Endothelial cell of umbilical vein (primary cell): ENCODE results near the gene CRACR2A.

Experiments
- CTCF ChIP-seq, 2 donors: IDR thresholded peaks; 1 replicate in 1 of 2; 2 replicates in 1 of 2; pipeline ENCODE4 v1.5.1; 2011; ENCODE audit warnings: low read length in 2 of 2, mild to moderate bottlenecking in 2 of 2, moderate library complexity in 2 of 2, control low read depth in 1 of 2, inconsistent platforms in 1 of 2, low read depth in 1 of 2; ENCODE audit not compliant: insufficient read depth in 1 of 2; ENCODE audit errors: extremely low read depth in 1 of 2
- JUN ChIP-seq: IDR thresholded peaks from 2 replicates; pipeline ENCODE4 v1.6.1; 2011; ENCODE audit warnings: borderline replicate concordance, low read depth; ENCODE audit not compliant: insufficient read length, insufficient read depth
- MAX ChIP-seq: IDR thresholded peaks from 2 replicates; pipeline ENCODE4 v1.6.1; 2011; ENCODE audit not compliant: insufficient read depth, insufficient read length
- POLR2A ChIP-seq: IDR thresholded peaks from 2 replicates; pipeline ENCODE4 v1.6.1; 2012; ENCODE audit warnings: low read depth, mild to moderate bottlenecking, control low read depth, low read length
- POLR2AphosphoS5 ChIP-seq: IDR thresholded peaks from 2 replicates; pipeline ENCODE4 v1.6.1; 2012; ENCODE audit warnings: low read depth, mild to moderate bottlenecking, control low read depth, low read length, moderate library complexity; ENCODE audit not compliant: insufficient read depth

GRCh38 chr12:3633396-3633795, 119.5 kb downstream of the CRACR2A start:
- TF ChIP-seq CTCF (IDR thresholded peaks at IDR 0.05; ENCODE audit: extremely low read depth in 1 of 2, insufficient read depth in 1 of 2, low read depth in 1 of 2, low read length in 2 of 2) (no peak), JUN (no peak), POLR2AphosphoS5 (no peak), MAX (no peak), POLR2A (no peak)
